IMR-90 (cell line): ENCODE results near the gene ANO10.

Source experiments
- BHLHE40 ChIP-seq: fragments of 150-350 bp; IDR thresholded peaks from 2 replicates; pipeline ENCODE4 v1.6.1; 2016; ENCODE audit warnings: mild to moderate bottlenecking, low read depth, low read length
- CTCF ChIP-seq: conservative IDR thresholded peaks from 2 replicates; pipeline ENCODE4 v1.5.1; 2012; ENCODE audit warnings: mild to moderate bottlenecking, low read depth, low read length, improper control_type of control experiment
- ELK1 ChIP-seq: fragments of 150-350 bp; IDR thresholded peaks from 2 replicates; pipeline ENCODE4 v1.6.1; 2016; ENCODE audit warnings: low read depth, mild to moderate bottlenecking, low read length, moderate library complexity, borderline replicate concordance
- MXI1 ChIP-seq: IDR thresholded peaks from 2 replicates; pipeline ENCODE4 v1.6.1; 2012; ENCODE audit warnings: low read depth, mild to moderate bottlenecking, low read length, moderate library complexity, borderline replicate concordance
- POLR2A ChIP-seq: IDR thresholded peaks from 2 replicates; pipeline ENCODE4 v1.6.1; 2012; ENCODE audit warnings: mild to moderate bottlenecking, low read depth, low read length
- RAD21 ChIP-seq: IDR thresholded peaks from 2 replicates; pipeline ENCODE4 v1.6.1; 2012; ENCODE audit warnings: low read length, improper control_type of control experiment
- SMC3 ChIP-seq: fragments of 150-350 bp; IDR thresholded peaks from 2 replicates; pipeline ENCODE4 v1.6.1; 2016; ENCODE audit warnings: low read depth, mild to moderate bottlenecking, antibody characterized with exemption, low read length, moderate library complexity

- TF ChIP-seq CTCF (no peak), ELK1 (no peak), POLR2A (no peak), MXI1 (no peak), SMC3 (no peak), RAD21 (no peak), BHLHE40 (no peak)
These were observed 140.4 kb downstream of the ANO10 start for GRCh38 chr3:43481375-43481774.
